Astrocyte of the spinal cord (primary cell): ENCODE data around the gene RYR1.

Source experiments
- DNase-seq: peaks from one replicate; pipeline ENCODE4 v3.0.0; 2011; ENCODE audit warnings: low read depth, low spot score
- H3K4me3 ChIP-seq: 2 replicates; pipeline ENCODE4 v1.5.1; 2011; ENCODE audit warnings: low read depth, mild to moderate bottlenecking, low read length, moderate library complexity
- in situ Hi-C: cut with HindIII; loops from 2 replicates; pipeline ENCODE4 v1.10.0; 2017; ENCODE audit warnings: low sequenced_read_pairs
- TF ChIP-seq, protein P1 (sequence below): IDR thresholded peaks from 2 replicates; pipeline ENCODE4 v1.5.1; 2012; ENCODE audit warnings: low read depth, mild to moderate bottlenecking, low read length, inconsistent platforms

Gene RYR1

GRCh38 chr19:38391911-38392464, 41.5 kb upstream of the RYR1 start:
- no peak for DNase-seq
- TF ChIP-seq, protein P1, sequence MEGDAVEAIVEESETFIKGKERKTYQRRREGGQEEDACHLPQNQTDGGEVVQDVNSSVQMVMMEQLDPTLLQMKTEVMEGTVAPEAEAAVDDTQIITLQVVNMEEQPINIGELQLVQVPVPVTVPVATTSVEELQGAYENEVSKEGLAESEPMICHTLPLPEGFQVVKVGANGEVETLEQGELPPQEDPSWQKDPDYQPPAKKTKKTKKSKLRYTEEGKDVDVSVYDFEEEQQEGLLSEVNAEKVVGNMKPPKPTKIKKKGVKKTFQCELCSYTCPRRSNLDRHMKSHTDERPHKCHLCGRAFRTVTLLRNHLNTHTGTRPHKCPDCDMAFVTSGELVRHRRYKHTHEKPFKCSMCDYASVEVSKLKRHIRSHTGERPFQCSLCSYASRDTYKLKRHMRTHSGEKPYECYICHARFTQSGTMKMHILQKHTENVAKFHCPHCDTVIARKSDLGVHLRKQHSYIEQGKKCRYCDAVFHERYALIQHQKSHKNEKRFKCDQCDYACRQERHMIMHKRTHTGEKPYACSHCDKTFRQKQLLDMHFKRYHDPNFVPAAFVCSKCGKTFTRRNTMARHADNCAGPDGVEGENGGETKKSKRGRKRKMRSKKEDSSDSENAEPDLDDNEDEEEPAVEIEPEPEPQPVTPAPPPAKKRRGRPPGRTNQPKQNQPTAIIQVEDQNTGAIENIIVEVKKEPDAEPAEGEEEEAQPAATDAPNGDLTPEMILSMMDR, result no peak
- in situ Hi-C loops, result no loop called here
- H3K4me3 ChIP-seq, result no peak overlapping the region

GRCh38 chr19:38392707-38393308, 40.7 kb upstream of the RYR1 start:
- H3K4me3 ChIP-seq, result no peak overlapping the region
- DNase-seq, result peak; percentile 36
- TF ChIP-seq, protein P1, result no peak
- in situ Hi-C loops, result no loop called here

GRCh38 chr19:38394488-38394887, 39.0 kb upstream of the RYR1 start:
- TF ChIP-seq, protein P1, result no peak
- no peak for DNase-seq
- in situ Hi-C loops, result no loop called here
- no peak overlapping the region for H3K4me3 ChIP-seq

DNA sequence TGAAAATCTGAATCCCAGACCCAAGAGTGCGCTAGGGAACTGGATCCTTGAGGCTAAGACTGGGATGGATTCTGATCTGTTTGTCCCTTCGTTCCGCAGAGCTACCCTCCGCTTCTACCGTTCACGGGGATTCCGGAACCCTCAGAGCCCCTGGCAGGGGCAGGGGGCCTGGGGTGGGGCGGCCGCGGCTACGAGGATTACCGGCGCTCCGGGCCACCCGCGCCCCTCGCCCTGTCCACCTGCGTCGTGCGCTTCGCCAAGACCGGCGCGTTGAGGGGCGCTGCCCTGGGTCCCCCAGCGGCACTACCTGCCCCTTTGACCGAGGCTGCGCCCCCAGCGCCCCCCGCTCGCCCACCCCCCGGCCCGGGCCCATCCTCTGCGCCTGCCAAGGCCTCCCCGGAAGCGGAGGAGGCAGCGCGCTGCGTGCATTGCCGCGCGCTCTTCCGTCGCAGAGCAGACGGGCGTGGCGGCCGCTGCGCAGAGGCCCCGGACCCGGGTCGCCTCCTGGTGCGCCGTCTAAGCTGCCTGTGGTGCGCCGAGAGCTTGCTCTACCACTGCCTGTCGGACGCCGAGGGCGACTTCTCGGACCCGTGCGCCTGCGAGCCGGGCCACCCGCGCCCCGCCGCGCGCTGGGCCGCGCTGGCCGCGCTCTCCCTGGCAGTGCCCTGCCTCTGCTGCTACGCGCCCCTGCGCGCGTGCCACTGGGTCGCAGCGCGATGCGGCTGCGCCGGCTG, 37.9 kb upstream of the RYR1 start:
- in situ Hi-C loops, result no loop called here
- no peak for DNase-seq
- no peak overlapping the region for H3K4me3 ChIP-seq
- TF ChIP-seq, protein P1, result no peak

DNA sequence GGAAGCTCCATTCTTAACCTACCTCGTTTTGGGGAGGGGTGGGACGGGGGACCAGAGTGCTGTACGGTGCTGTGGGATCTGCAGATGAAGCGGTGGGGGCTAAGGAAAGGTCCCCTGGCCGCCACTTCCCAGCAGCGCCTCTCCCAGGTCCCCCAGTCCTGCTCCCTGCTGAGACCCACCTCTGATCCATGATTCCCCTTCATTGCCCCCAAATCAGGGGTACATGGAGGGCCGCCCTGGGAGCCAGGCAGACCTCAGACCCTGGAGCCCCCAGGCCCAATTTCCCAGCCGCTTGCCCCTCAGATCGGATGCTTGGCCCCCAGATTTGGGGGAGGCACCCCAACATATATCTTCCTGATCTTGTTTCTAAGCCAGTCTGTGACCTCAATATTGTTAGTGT, 34.4 kb upstream of the RYR1 start:
- no peak for DNase-seq
- H3K4me3 ChIP-seq, result no peak overlapping the region
- TF ChIP-seq, protein P1, result no peak
- in situ Hi-C loops, result no loop called here

DNA sequence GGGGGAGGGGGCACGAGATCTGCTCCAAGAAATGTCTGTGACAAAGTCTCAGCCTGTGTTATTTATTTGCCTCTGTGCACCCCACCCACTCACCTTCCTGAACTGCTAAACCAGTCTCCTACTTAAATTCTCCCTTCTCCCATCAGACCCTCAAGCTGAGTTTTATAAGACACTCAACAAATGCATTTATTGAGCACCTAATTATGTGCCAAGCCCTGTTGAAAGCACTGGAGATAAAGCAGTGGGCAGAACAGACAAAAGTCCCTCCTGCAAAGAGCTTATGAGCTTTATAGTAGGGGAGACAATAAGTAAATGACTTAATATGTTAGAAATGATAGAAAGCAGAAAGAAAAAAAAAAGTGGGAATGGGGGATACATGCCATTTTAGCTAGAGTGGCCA, 34.0 kb upstream of the RYR1 start:
- no peak overlapping the region for H3K4me3 ChIP-seq
- TF ChIP-seq, protein P1, result no peak
- in situ Hi-C loops, result no loop called here
- no peak for DNase-seq
